Heart left ventricle (tissue), 13 donors: ENCODE measurements around the gene BCL2.

Experiments
- CTCF ChIP-seq, 12 donors: fragments of 200-600 bp; sonication (generic) in 4 of 12; IDR thresholded peaks; one replicate each; pipeline versions ENCODE4 v1.5.0 to v1.8.0; 2018 to 2022; ENCODE audit warnings: antibody characterized with exemption in 12 of 12, mild to moderate bottlenecking in 5 of 12
- POLR2A ChIP-seq, 2 donors: fragments of 450-650 bp; IDR thresholded peaks; one replicate each; pipeline ENCODE4 v1.6.1; 2017; ENCODE audit warnings: antibody characterized with exemption in 2 of 2, mild to moderate bottlenecking in 2 of 2, moderate library complexity in 2 of 2
- donor health status: ischemic (EF 13 %, LVEDD 7.1; RV severe dilation, severe dysfunction).
- donor health status: DM: no; HTN: yes; CAD: no.
- donor health status: DM: no; HTN: no; CAD: no.
- donor health status: ischemic (EF 25% LVEDD 6.9; RV normal size, moderate dysfunction).
- donor health status: ischemic (EF 25% LVEDD 5.7; RV mildly dilated, moderate dysfunction).
- donor health status: ischemic (EF 35%, LVEDD 5.7; RV mildly dilated, moderate dysfunction).
- donor health status: nonischemic (EF 11% LVEDD 7.7; RV severe dilation, severe dysfunction).
- donor health status: DM: yes; HTN: yes; CAD: no.
- donor health status: PGD.
- donor health status: ischemic (EF 29% LVEDD 5.4; RV normal size, mild dysfunction).
- donor health status: nonischemic (EF 23%, LVEDD 6.1; RV moderate dilation, normal function).

GRCh38 chr18:63198098-63198760, 121.3 kb downstream of the BCL2 start:
- TF ChIP-seq CTCF (IDR thresholded peaks at IDR 0.05) (no peak), POLR2A (IDR thresholded peaks at IDR 0.05) (no peak)
